RWPE1 (cell line): Measurements from ENCODE around the gene CFLAR.

ENCODE experiments used
- CTCF ChIA-PET: fragments of 350-600 bp; sonication (Branson Sonifier 250); formaldehyde crosslinking; extraction: SDS; loops from one replicate; lab custom pipeline; 2021; lab: Yijun Ruan, JAX
- POLR2A ChIA-PET: fragments of 400-600 bp; formaldehyde crosslinking; extraction: SDS; loops from one replicate; lab custom pipeline; 2020; ENCODE audit warnings: antibody characterized with exemption; ENCODE audit not compliant: low non-redundant PET; lab: Yijun Ruan, JAX
- DNase-seq: peaks from one replicate; pipeline ENCODE4 v3.0.0; 2012; ENCODE audit warnings: low spot score
- H3K27ac ChIP-seq: fragments of 450-650 bp; 2 replicates; pipeline ENCODE4 v1.5.1; 2017
- CTCF ChIP-seq: fragments of 450-650 bp; conservative IDR thresholded peaks from 2 replicates; pipeline ENCODE4 v1.5.1; 2017; ENCODE audit warnings: low read depth, mild to moderate bottlenecking

Gene CFLAR

GRCh38 chr2:201200345-201200744 is 84.4 kb downstream of the CFLAR start:
- ChIA-PET CTCF (no interaction called here), POLR2A (no interaction called here)
- H3K27ac ChIP-seq, result no peak overlapping the region
- no peak for TF ChIP-seq CTCF
- DNase-seq, result no peak

GRCh38 chr2:201201371-201201770 is 85.4 kb downstream of the CFLAR start:
- no peak for TF ChIP-seq CTCF
- ChIA-PET CTCF (no interaction called here), POLR2A (no interaction called here)
- no peak for DNase-seq
- H3K27ac ChIP-seq, result no peak overlapping the region

- POLR2A ChIA-PET, result no interaction called here
- CTCF ChIA-PET, result interaction anchor here (0.5 kb wide), 1 partner anchor 8 kb away, joined by 3 read pairs; no protein-coding TSS in a partner anchor
- no peak for DNase-seq
- no peak for TF ChIP-seq CTCF
- no peak overlapping the region for H3K27ac ChIP-seq
Observed at GRCh38 chr2:201203916-201204654, 88.1 kb downstream of the CFLAR start.

GRCh38 chr2:201204655-201205514 is 88.9 kb downstream of the CFLAR start:
- POLR2A ChIA-PET, result no interaction called here
- no peak for TF ChIP-seq CTCF
- CTCF ChIA-PET, result interaction anchor here (0.6 to 0.7 kb wide), 2 partner anchors 28 to 142 kb away, joined by 3 to 4 read pairs; no protein-coding TSS in a partner anchor
- DNase-seq, result no peak
- no peak overlapping the region for H3K27ac ChIP-seq

- TF ChIP-seq CTCF, result no peak
- H3K27ac ChIP-seq, result no peak overlapping the region
- ChIA-PET POLR2A (no interaction called here), CTCF (interaction anchor here (0.6 to 0.7 kb wide), 2 partner anchors 27 to 141 kb away, joined by 3 to 4 read pairs; no protein-coding TSS in a partner anchor)
- no peak for DNase-seq
Observed at GRCh38 chr2:201205515-201205849, 89.5 kb downstream of the CFLAR start.

- no peak for TF ChIP-seq CTCF
Observed at GRCh38 chr2:201208563-201209252, 92.7 kb downstream of the CFLAR start.

More at GRCh38 chr2:201208563-201209252, 92.7 kb downstream of the CFLAR start:
- no peak for DNase-seq
- no peak overlapping the region for H3K27ac ChIP-seq
- POLR2A ChIA-PET, result no interaction called here
- CTCF ChIA-PET, result interaction anchor here (0.8 kb wide), 1 partner anchor 51 kb away, joined by 5 read pairs; no protein-coding TSS in a partner anchor
